PC-3 (cell line): ENCODE data around the gene GHRL. TPM values are rescaled to one million over a fixed set of nuclear protein-coding genes. Genes with fewer than 3 reads are reported as not detected.

Experiments used
- ATAC-seq: fragments of 200-7000 bp; cut with Tn5 transposase; 2 replicates; pipeline ENCODE4 v1.9.1; 2020; ENCODE audit warnings: mild to moderate bottlenecking, moderate library complexity
- BruUV-seq: library from RNA; stranded (reverse); fragments of 400-500 nt; replicated peaks from 2 replicates; lab custom pipeline; 2021; lab: Mats Ljungman, UMichigan
- CTCF ChIA-PET: fragments of 300-600 bp; sonication (Branson Sonifier 250); formaldehyde crosslinking; loops from one replicate; lab custom pipeline; 2022; ENCODE audit warnings: antibody characterized with exemption; lab: Charles Lee
- POLR2A ChIA-PET: fragments of 300-600 bp; sonication (Branson Sonifier 250); formaldehyde crosslinking; loops from one replicate; lab custom pipeline; 2022; ENCODE audit warnings: antibody characterized with exemption; ENCODE audit not compliant: unreplicated experiment; lab: Charles Lee
- DNase-seq: peaks from one replicate; pipeline ENCODE4 v3.0.0-alpha.2; 2015
- H2AFZ ChIP-seq: fragments of 300-600 bp; sonication (generic); 2 replicates; pipeline ENCODE4 v1.6.0; 2016; ENCODE audit warnings: antibody characterized with exemption, low read length
- H3F3A ChIP-seq: fragments of 300-600 bp; sonication (generic); one replicate; pipeline ENCODE4 v1.6.0; 2017; ENCODE audit warnings: antibody characterized with exemption, low read length, control low read depth, mild to moderate bottlenecking; ENCODE audit not compliant: unreplicated experiment
- H3K27ac ChIP-seq: fragments of 300-600 bp; sonication (generic); 2 replicates; pipeline ENCODE4 v1.5.1; 2016; ENCODE audit warnings: mild to moderate bottlenecking, low read length
- H3K27me3 ChIP-seq: fragments of 300-600 bp; sonication (generic); 2 replicates; pipeline ENCODE4 v1.6.1; 2016; ENCODE audit warnings: low read length, mixed read lengths
- H3K36me3 ChIP-seq: fragments of 300-600 bp; sonication (generic); 2 replicates; pipeline ENCODE4 v1.6.1; 2016; ENCODE audit warnings: low read depth, mixed run types, low read length, mixed read lengths
- H3K4me1 ChIP-seq: fragments of 300-600 bp; sonication (generic); 2 replicates; pipeline ENCODE4 v1.5.1; 2016; ENCODE audit warnings: low read length; ENCODE audit not compliant: insufficient read depth
- H3K4me2 ChIP-seq: fragments of 300-600 bp; sonication (generic); 2 replicates; pipeline ENCODE4 v1.6.0; 2016; ENCODE audit warnings: low read length
- H3K4me3 ChIP-seq: fragments of 300-600 bp; sonication (generic); 2 replicates; pipeline ENCODE4 v1.5.1; 2016; ENCODE audit warnings: mild to moderate bottlenecking, low read length, mixed read lengths
- H3K79me2 ChIP-seq: fragments of 300-600 bp; sonication (generic); 2 replicates; pipeline ENCODE4 v1.6.1; 2017; ENCODE audit warnings: low read length, mixed read lengths
- H3K9ac ChIP-seq: fragments of 300-600 bp; sonication (generic); 2 replicates; pipeline ENCODE4 v1.6.0; 2016; ENCODE audit warnings: mild to moderate bottlenecking, low read length
- H3K9me2 ChIP-seq: fragments of 300-600 bp; sonication (generic); replicated peaks from 2 replicates; pipeline ENCODE4 v1.6.1; 2016; ENCODE audit warnings: mixed run types, low read length, mixed read lengths
- H3K9me3 ChIP-seq: fragments of 300-600 bp; sonication (generic); 2 replicates; pipeline ENCODE4 v1.6.1; 2016; ENCODE audit warnings: low read length, mixed read lengths
- H4K20me1 ChIP-seq: fragments of 300-600 bp; sonication (generic); 2 replicates; pipeline ENCODE4 v1.6.1; 2016; ENCODE audit warnings: low read length, mixed read lengths
- CTCF ChIP-seq: fragments of 300-600 bp; sonication (generic); conservative IDR thresholded peaks from 2 replicates; pipeline ENCODE4 v1.5.1; 2017; ENCODE audit warnings: antibody characterized with exemption, low read depth, mild to moderate bottlenecking, low read length
- EZH2 ChIP-seq: fragments of 300-600 bp; sonication (generic); IDR thresholded peaks from one replicate; pipeline ENCODE4 v1.6.1; 2017; ENCODE audit warnings: antibody characterized with exemption, mild to moderate bottlenecking, low read length; ENCODE audit not compliant: unreplicated experiment
- EZH2phosphoT487 ChIP-seq: fragments of 300-600 bp; sonication (generic); IDR thresholded peaks from 2 replicates; pipeline ENCODE4 v1.6.1; 2018; ENCODE audit warnings: mild to moderate bottlenecking, antibody characterized with exemption, low read length, borderline replicate concordance
- intact Hi-C: fragments of 100-400 bp; cut with micrococcal nuclease; formaldehyde crosslinking; loops from 2 replicates; pipeline ENCODE4 v1.9.0; 2023
- total RNA-seq: library from RNA; depleted of rRNA; stranded (reverse); fragments of >200 nt; gene quantifications from 2 replicates; pipeline ENCODE4 v1.2.3, GENCODE V29; 2014

Gene GHRL
- total RNA-seq, 1 experiment from 2014 or later, result not detected

- Histone ChIP-seq H3K4me3 (no peak overlapping the region), H3K27ac (no peak overlapping the region), H3K4me1 (no peaks in the 10 kb centered on the region), H3K9ac (no peak overlapping the region), H3K9me3 (no peaks in the 10 kb centered on the region), H3K4me2 (no peak overlapping the region), H4K20me1 (no peaks in the 10 kb centered on the region), H3K79me2 (no peaks in the 10 kb centered on the region), H3K9me2 (no peaks in the 10 kb centered on the region), H2AFZ (no peak overlapping the region), H3F3A (no peaks in the 10 kb centered on the region), H3K27me3 (peaks cover 71% of the 10 kb centered on the region), H3K36me3 (no peaks in the 10 kb centered on the region)
- DNase-seq (no peak), ATAC-seq (no peak)
- TF ChIP-seq CTCF, result no peak
- no peak for TF ChIP-seq EZH2
- no peak for TF ChIP-seq EZH2phosphoT487
- POLR2A ChIA-PET, result no interaction called here
- no TSS peak for BruUV-seq
- intact Hi-C loops, result no loop called here
- CTCF ChIA-PET, result no interaction called here
These were observed 36.8 kb upstream of the GHRL start for GRCh38 chr3:10329495-10330015.

- no peaks in the 10 kb centered on the region for H3K36me3 ChIP-seq
- DNase-seq, result no peak
- H3F3A ChIP-seq, result no peaks in the 10 kb centered on the region
- H3K27ac ChIP-seq, result no peak overlapping the region
- peaks cover 73% of the 10 kb centered on the region for H3K27me3 ChIP-seq
- no peak overlapping the region for H3K4me3 ChIP-seq
- no peaks in the 10 kb centered on the region for H4K20me1 ChIP-seq
- intact Hi-C loops, result no loop called here
- H3K4me2 ChIP-seq, result no peak overlapping the region
- no peaks in the 10 kb centered on the region for H3K79me2 ChIP-seq
- H3K9me2 ChIP-seq, result no peaks in the 10 kb centered on the region
- CTCF ChIA-PET, result no interaction called here
- no peak for ATAC-seq
- BruUV-seq, result no TSS peak
- TF ChIP-seq EZH2phosphoT487 (no peak), EZH2 (peak; percentile 3), CTCF (no peak)
- H3K4me1 ChIP-seq, result no peaks in the 10 kb centered on the region
- POLR2A ChIA-PET, result no interaction called here
- H2AFZ ChIP-seq, result no peak overlapping the region
- no peak overlapping the region for H3K9ac ChIP-seq
- H3K9me3 ChIP-seq, result no peaks in the 10 kb centered on the region
These were observed 35.8 kb upstream of the GHRL start for GRCh38 chr3:10328460-10329071.

GRCh38 chr3:10327592-10327991 is 34.8 kb upstream of the GHRL start:
- H3K9me2 ChIP-seq, result no peaks in the 10 kb centered on the region
- POLR2A ChIA-PET, result no interaction called here
- no peak for TF ChIP-seq EZH2
- TF ChIP-seq EZH2phosphoT487, result no peak
- TF ChIP-seq CTCF, result no peak
- no peaks in the 10 kb centered on the region for H3K4me1 ChIP-seq
- ATAC-seq, result no peak
- H2AFZ ChIP-seq, result no peak overlapping the region
- no TSS peak for BruUV-seq
- no peaks in the 10 kb centered on the region for H3K9me3 ChIP-seq
- no peak for DNase-seq
- H4K20me1 ChIP-seq, result no peaks in the 10 kb centered on the region
- no peak overlapping the region for H3K9ac ChIP-seq
- peaks cover 73% of the 10 kb centered on the region for H3K27me3 ChIP-seq
- no peak overlapping the region for H3K4me2 ChIP-seq
- H3K27ac ChIP-seq, result no peak overlapping the region
- intact Hi-C loops, result no loop called here
- H3K36me3 ChIP-seq, result no peaks in the 10 kb centered on the region
- H3K79me2 ChIP-seq, result no peaks in the 10 kb centered on the region
- CTCF ChIA-PET, result no interaction called here
- no peaks in the 10 kb centered on the region for H3F3A ChIP-seq
- no peak overlapping the region for H3K4me3 ChIP-seq
